Neural cell (in vitro differentiated cells): ENCODE data around the gene KL. TPM values are rescaled to one million over a fixed set of nuclear protein-coding genes. Genes with fewer than 3 reads are reported as not detected.
A peak's percentile ranks its signal among the peaks of the same experiment; 100 is the strongest.

Experiments used
- H2AFZ ChIP-seq: fragments of 200-600, 300-800 bp; sonication (generic), shearing (Covaris generic); 2 replicates; pipeline ENCODE4 v1.6.0; 2014; ENCODE audit warnings: low read depth, mild to moderate bottlenecking, antibody characterized with exemption, low read length, moderate library complexity
- H3F3A ChIP-seq: fragments of 200-600 bp; shearing (Covaris generic); 2 replicates; pipeline ENCODE4 v1.6.1; 2016; ENCODE audit warnings: mild to moderate bottlenecking, moderate library complexity, mixed read lengths, antibody characterized with exemption, low read length; ENCODE audit not compliant: insufficient read depth, poor library complexity, severe bottlenecking
- H3K27ac ChIP-seq: fragments of 200-600, 300-800 bp; sonication (generic), shearing (Covaris generic); 2 replicates; pipeline ENCODE4 v1.5.1; 2014; ENCODE audit warnings: mild to moderate bottlenecking, low read length, moderate library complexity
- H3K27me3 ChIP-seq: fragments of 300-800, 200-600 bp; sonication (generic), shearing (Covaris generic); 2 replicates; pipeline ENCODE4 v1.6.0; 2014; ENCODE audit warnings: mild to moderate bottlenecking, low read depth, low read length, moderate library complexity; ENCODE audit not compliant: insufficient read depth
- H3K36me3 ChIP-seq: fragments of 300-800, 200-600 bp; sonication (generic), shearing (Covaris generic); 2 replicates; pipeline ENCODE4 v1.5.1; 2014; ENCODE audit warnings: mild to moderate bottlenecking, antibody characterized with exemption, low read length, moderate library complexity; ENCODE audit not compliant: insufficient read depth
- H3K4me2 ChIP-seq: fragments of 300-800, 200-600 bp; sonication (generic), shearing (Covaris generic); 2 replicates; pipeline ENCODE4 v1.6.0; 2014; ENCODE audit warnings: mild to moderate bottlenecking, low read length
- H3K4me3 ChIP-seq: fragments of 300-800, 200-600 bp; sonication (generic), shearing (Covaris generic); 2 replicates; pipeline ENCODE4 v1.5.1; 2014; ENCODE audit warnings: mild to moderate bottlenecking, low read length, moderate library complexity
- H3K79me2 ChIP-seq: fragments of 200-600 bp; shearing (Covaris generic); replicated peaks from 2 replicates; pipeline ENCODE4 v1.6.0; 2014; ENCODE audit warnings: mild to moderate bottlenecking, low read length, moderate library complexity; ENCODE audit not compliant: insufficient read depth
- H3K9ac ChIP-seq: fragments of 300-800, 200-600 bp; sonication (generic), shearing (Covaris generic); 2 replicates; pipeline ENCODE4 v1.6.1; 2016; ENCODE audit warnings: mild to moderate bottlenecking, low read length, mixed read lengths
- H3K9me2 ChIP-seq: fragments of 200-600 bp; shearing (Covaris generic); 2 replicates; pipeline ENCODE4 v1.6.1; 2016; ENCODE audit warnings: mild to moderate bottlenecking, low read length, mixed read lengths; ENCODE audit not compliant: insufficient read depth
- H3K9me3 ChIP-seq: fragments of 200-600, 300-800 bp; sonication (generic), shearing (Covaris generic); 2 replicates; pipeline ENCODE4 v1.6.1; 2016; ENCODE audit warnings: mild to moderate bottlenecking, mixed run types, low read length, moderate library complexity, mixed read lengths
- H4K20me1 ChIP-seq: fragments of 200-600 bp; shearing (Covaris generic); 2 replicates; pipeline ENCODE4 v1.6.1; 2016; ENCODE audit warnings: mild to moderate bottlenecking, mixed run types; ENCODE audit not compliant: insufficient read depth
- EP300 ChIP-seq: fragments of 450-650 bp; conservative IDR thresholded peaks from 2 replicates; pipeline ENCODE4 v1.6.1; 2014; ENCODE audit warnings: antibody characterized with exemption, mild to moderate bottlenecking, moderate library complexity; ENCODE audit not compliant: poor library complexity, severe bottlenecking
- EZH2 ChIP-seq: fragments of 200-600, 300-800 bp; shearing (Covaris generic), sonication (generic); IDR thresholded peaks from 2 replicates; pipeline ENCODE4 v1.6.1; 2014; ENCODE audit warnings: antibody characterized with exemption, low read length, borderline replicate concordance, mild to moderate bottlenecking; ENCODE audit not compliant: insufficient read depth, poor library complexity, severe bottlenecking
- MXI1 ChIP-seq: fragments of 450-650 bp; conservative IDR thresholded peaks from 2 replicates; pipeline ENCODE4 v1.6.1; 2014; ENCODE audit warnings: antibody characterized with exemption, mild to moderate bottlenecking; ENCODE audit not compliant: poor library complexity, severe bottlenecking
- POLR2AphosphoS5 ChIP-seq: IDR thresholded peaks from 2 replicates; pipeline ENCODE4 v1.6.1; 2012
- RAD21 ChIP-seq: fragments of 450-650 bp; conservative IDR thresholded peaks from 2 replicates; pipeline ENCODE4 v1.6.1; 2014; ENCODE audit warnings: antibody characterized with exemption, mild to moderate bottlenecking, moderate library complexity
- SMC3 ChIP-seq: fragments of 450-650 bp; conservative IDR thresholded peaks from 2 replicates; pipeline ENCODE4 v1.6.1; 2014; ENCODE audit warnings: antibody characterized with exemption, mild to moderate bottlenecking, moderate library complexity; ENCODE audit not compliant: poor library complexity
- TAF1 ChIP-seq: IDR thresholded peaks from 2 replicates; pipeline ENCODE4 v1.6.1; 2012; ENCODE audit warnings: low read depth
- polyA plus RNA-seq: library from polyadenylated mRNA; depleted of rRNA; stranded (reverse); fragments of >200 nt; gene quantifications from 2 replicates; pipeline ENCODE4 v1.2.3, GENCODE V29; 2014
- TF ChIP-seq, protein P1 (sequence below): fragments of 450-650 bp; IDR thresholded peaks from 2 replicates; pipeline ENCODE4 v1.5.1; 2014; ENCODE audit warnings: antibody characterized with exemption, mild to moderate bottlenecking, moderate library complexity; ENCODE audit not compliant: poor library complexity, severe bottlenecking
- TF ChIP-seq, protein P2 (sequence below): IDR thresholded peaks from 2 replicates; pipeline ENCODE4 v1.6.1; 2012; ENCODE audit warnings: borderline replicate concordance

The KL gene
- polyA plus RNA-seq, 1 donor from 2014 or later: 0.09 TPM

DNA sequence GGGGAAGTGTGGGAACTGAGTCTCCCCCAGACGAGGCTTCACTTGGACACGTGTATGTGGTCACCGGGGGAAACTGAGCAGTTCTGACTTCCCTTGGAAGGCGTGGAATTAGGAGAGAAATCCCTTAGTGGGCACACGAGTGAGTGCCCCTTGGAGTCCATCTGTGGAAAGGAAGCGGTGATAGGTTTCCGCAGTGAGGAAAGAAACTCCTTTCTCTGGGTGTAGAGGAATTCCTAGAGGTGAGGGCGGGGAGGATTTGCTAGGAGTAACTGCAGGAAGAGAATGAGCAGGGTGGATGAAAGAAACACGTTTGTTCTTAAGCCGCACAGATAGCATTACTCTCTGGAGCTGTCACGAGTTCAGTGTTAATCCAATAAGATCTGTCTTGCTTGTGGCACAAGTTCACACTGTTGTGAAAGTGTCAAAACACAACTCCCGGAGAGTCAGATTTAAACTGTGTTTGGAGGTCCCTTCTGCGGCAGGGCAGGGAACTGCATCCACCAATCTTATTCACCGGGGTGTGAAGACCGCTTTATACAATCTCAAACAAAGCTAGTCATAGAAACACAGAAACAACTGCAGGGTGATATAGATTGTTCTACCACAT, 1.2 kb downstream of the KL start:
- H2AFZ ChIP-seq: no peak overlapping the region
- peak overlapping the region; percentile 62 for H3K4me3 ChIP-seq
- no peak for TF ChIP-seq TAF1
- no peak for TF ChIP-seq SMC3
- TF ChIP-seq, protein P1, sequence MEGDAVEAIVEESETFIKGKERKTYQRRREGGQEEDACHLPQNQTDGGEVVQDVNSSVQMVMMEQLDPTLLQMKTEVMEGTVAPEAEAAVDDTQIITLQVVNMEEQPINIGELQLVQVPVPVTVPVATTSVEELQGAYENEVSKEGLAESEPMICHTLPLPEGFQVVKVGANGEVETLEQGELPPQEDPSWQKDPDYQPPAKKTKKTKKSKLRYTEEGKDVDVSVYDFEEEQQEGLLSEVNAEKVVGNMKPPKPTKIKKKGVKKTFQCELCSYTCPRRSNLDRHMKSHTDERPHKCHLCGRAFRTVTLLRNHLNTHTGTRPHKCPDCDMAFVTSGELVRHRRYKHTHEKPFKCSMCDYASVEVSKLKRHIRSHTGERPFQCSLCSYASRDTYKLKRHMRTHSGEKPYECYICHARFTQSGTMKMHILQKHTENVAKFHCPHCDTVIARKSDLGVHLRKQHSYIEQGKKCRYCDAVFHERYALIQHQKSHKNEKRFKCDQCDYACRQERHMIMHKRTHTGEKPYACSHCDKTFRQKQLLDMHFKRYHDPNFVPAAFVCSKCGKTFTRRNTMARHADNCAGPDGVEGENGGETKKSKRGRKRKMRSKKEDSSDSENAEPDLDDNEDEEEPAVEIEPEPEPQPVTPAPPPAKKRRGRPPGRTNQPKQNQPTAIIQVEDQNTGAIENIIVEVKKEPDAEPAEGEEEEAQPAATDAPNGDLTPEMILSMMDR: peak; percentile 49
- no peak for TF ChIP-seq MXI1
- no peak for TF ChIP-seq POLR2AphosphoS5
- peak; percentile 38 for TF ChIP-seq RAD21
- TF ChIP-seq, protein P2, sequence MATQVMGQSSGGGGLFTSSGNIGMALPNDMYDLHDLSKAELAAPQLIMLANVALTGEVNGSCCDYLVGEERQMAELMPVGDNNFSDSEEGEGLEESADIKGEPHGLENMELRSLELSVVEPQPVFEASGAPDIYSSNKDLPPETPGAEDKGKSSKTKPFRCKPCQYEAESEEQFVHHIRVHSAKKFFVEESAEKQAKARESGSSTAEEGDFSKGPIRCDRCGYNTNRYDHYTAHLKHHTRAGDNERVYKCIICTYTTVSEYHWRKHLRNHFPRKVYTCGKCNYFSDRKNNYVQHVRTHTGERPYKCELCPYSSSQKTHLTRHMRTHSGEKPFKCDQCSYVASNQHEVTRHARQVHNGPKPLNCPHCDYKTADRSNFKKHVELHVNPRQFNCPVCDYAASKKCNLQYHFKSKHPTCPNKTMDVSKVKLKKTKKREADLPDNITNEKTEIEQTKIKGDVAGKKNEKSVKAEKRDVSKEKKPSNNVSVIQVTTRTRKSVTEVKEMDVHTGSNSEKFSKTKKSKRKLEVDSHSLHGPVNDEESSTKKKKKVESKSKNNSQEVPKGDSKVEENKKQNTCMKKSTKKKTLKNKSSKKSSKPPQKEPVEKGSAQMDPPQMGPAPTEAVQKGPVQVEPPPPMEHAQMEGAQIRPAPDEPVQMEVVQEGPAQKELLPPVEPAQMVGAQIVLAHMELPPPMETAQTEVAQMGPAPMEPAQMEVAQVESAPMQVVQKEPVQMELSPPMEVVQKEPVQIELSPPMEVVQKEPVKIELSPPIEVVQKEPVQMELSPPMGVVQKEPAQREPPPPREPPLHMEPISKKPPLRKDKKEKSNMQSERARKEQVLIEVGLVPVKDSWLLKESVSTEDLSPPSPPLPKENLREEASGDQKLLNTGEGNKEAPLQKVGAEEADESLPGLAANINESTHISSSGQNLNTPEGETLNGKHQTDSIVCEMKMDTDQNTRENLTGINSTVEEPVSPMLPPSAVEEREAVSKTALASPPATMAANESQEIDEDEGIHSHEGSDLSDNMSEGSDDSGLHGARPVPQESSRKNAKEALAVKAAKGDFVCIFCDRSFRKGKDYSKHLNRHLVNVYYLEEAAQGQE: no peak
- no peak for TF ChIP-seq EZH2
- no peaks in the 10 kb centered on the region for H4K20me1 ChIP-seq
- no peak overlapping the region for H3K4me2 ChIP-seq
- H3K27ac ChIP-seq: no peak overlapping the region
- peaks cover 61% of the 10 kb centered on the region for H3K27me3 ChIP-seq
- H3K79me2 ChIP-seq: no peaks in the 10 kb centered on the region
- no peaks in the 10 kb centered on the region for H3K9me3 ChIP-seq
- H3K36me3 ChIP-seq: no peaks in the 10 kb centered on the region
- no peak overlapping the region for H3K9ac ChIP-seq
- H3F3A ChIP-seq: no peaks in the 10 kb centered on the region
- H3K9me2 ChIP-seq: no peaks in the 10 kb centered on the region

DNA sequence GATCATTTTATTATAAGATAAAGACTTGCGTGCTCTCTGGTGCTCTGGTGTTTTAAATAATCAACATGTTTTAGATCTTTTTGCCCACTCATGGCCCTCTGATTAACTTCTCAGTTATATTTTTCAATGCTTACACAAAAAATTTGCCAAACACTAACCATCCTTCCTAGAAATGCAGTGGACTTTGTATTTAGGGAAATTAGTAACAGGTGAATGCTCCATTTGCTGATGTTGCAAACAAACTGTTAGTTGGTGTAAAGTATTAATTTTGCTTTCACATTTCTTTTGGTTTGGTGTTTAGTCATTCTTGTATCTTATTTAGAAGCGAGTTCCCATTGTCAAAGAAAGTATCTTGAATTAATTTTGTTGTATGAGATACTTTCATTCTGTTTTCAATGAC, 2.7 kb downstream of the KL start:
- no peak overlapping the region for H3K9ac ChIP-seq
- H3K9me2 ChIP-seq: no peaks in the 10 kb centered on the region
- H3F3A ChIP-seq: no peaks in the 10 kb centered on the region
- no peaks in the 10 kb centered on the region for H3K9me3 ChIP-seq
- H3K36me3 ChIP-seq: no peaks in the 10 kb centered on the region
- H3K79me2 ChIP-seq: no peaks in the 10 kb centered on the region
- no peaks in the 10 kb centered on the region for H4K20me1 ChIP-seq
- peaks cover 52% of the 10 kb centered on the region for H3K27me3 ChIP-seq
- no peak overlapping the region for H3K4me2 ChIP-seq
- TF ChIP-seq TAF1: no peak
- no peak for TF ChIP-seq POLR2AphosphoS5
- no peak for TF ChIP-seq SMC3
- TF ChIP-seq, protein P1: no peak
- TF ChIP-seq EP300: no peak
- TF ChIP-seq, protein P2: no peak
- TF ChIP-seq RAD21: no peak
- no peak for TF ChIP-seq MXI1
- no peak for TF ChIP-seq EZH2
- no peak overlapping the region for H3K27ac ChIP-seq
- H3K4me3 ChIP-seq: no peak overlapping the region
- H2AFZ ChIP-seq: no peak overlapping the region
